HUES6 (cell line): ENCODE data around the gene MED12L.

ENCODE experiments used
- H3K27ac ChIP-seq: 2 replicates; pipeline ENCODE4 v1.7.0; 2013; ENCODE audit warnings: low read depth, mild to moderate bottlenecking, low read length, inconsistent platforms
- H3K27me3 ChIP-seq: 2 replicates; pipeline ENCODE4 v1.6.1; 2013; ENCODE audit warnings: low read length; ENCODE audit not compliant: control insufficient read depth, insufficient read depth
- H3K36me3 ChIP-seq: 2 replicates; pipeline ENCODE4 v1.6.1; 2013; ENCODE audit warnings: low read length; ENCODE audit not compliant: control insufficient read depth, insufficient read depth
- H3K4me1 ChIP-seq: 2 replicates; pipeline ENCODE4 v1.6.1; 2013; ENCODE audit warnings: low read length; ENCODE audit not compliant: control insufficient read depth, insufficient read depth
- H3K4me3 ChIP-seq: 2 replicates; pipeline ENCODE4 v1.5.1; 2013; ENCODE audit warnings: low read depth, low read length
- H3K9ac ChIP-seq: one replicate; pipeline ENCODE4 v1.6.1; 2013; ENCODE audit warnings: mild to moderate bottlenecking, low read length
- H3K9me3 ChIP-seq: 2 replicates; pipeline ENCODE4 v1.6.1; 2013; ENCODE audit warnings: low read depth, low read length; ENCODE audit not compliant: control insufficient read depth, insufficient read depth

The MED12L gene

DNA sequence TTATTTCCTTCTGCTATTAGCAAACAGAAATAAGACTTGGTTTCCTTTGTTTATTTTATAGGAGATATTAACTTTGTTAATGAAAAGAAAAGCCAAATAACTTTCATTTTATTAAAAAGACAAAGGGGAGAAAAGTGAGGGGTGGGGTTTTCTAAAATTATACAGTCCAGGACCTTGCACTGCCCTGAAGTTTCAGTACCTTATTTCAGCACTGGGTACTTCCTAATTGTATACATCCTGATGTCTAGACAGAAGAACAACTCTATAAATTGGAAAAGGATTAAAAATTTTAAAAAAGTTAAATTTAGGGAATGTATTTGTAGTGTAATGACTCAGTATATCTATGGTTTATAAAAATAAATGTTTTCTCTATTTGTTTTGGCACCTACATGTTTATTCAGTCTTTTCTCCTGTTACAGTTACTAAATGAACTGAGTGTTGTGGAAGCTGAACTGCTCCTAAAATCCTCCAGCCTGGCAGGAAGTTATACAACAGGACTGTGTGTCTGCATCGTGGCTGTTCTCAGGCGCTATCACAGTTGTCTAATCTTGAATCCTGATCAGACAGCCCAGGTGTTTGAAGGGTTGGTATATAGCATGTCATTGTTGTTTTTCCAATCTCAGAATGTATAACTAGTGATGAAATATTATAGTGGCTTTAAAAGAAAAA is 271.5 kb downstream of the MED12L start:
- H3K36me3 ChIP-seq: no peaks in the 10 kb centered on the region; the same call in 1 of the 2 replicates
- no peaks in the 10 kb centered on the region for H3K27me3 ChIP-seq
- H3K4me3 ChIP-seq: no peak overlapping the region
- no peak overlapping the region for H3K9ac ChIP-seq
- H3K9me3 ChIP-seq: no peaks in the 10 kb centered on the region
- no peak overlapping the region for H3K27ac ChIP-seq
- H3K4me1 ChIP-seq: peaks cover 4% of the 10 kb centered on the region; the same call in 1 of the 2 replicates

DNA sequence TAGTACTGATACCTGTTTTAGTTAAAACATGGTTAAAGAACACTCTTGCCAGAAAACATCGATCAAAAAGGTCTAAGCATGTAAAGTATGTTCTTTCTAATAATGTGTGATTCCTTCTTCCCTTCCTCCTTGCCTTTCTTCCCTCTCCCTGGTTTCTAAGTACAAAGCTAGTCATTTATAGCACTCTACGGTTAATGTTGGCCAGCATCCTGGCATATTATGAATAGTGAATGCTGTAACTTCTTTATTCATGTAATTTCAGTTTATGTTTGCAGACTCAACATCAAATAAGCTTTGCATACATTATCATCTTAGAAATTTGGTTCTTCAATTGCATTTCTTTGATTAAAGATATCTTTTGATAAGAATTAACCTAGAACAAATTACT is 272.0 kb downstream of the MED12L start:
- H3K9me3 ChIP-seq: no peaks in the 10 kb centered on the region
- no peak overlapping the region for H3K4me3 ChIP-seq
- no peaks in the 10 kb centered on the region; the same call in 1 of the 2 replicates for H3K36me3 ChIP-seq
- H3K27ac ChIP-seq: no peak overlapping the region
- no peaks in the 10 kb centered on the region for H3K27me3 ChIP-seq
- peaks cover 4% of the 10 kb centered on the region; the same call in 1 of the 2 replicates for H3K4me1 ChIP-seq
- no peak overlapping the region for H3K9ac ChIP-seq

DNA sequence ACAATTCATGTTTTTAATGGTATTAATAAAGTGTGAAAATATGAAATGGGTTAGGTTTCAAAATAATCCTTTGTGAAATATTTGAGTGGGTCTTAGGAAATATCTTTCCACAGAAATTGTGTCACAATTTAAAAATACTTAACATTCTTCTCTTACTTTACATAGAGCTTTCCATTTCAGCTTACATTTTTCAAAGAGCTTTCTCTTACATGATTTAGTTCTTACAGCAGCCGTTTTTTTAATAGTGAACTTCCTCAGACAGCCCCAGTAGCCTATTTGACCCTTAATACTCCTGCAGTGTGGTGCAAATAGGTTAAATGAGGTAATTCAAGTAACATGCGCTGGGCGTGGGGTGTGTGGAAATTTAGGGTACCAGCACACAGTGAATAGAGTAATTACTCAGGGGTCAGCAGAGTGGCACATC is 277.3 kb downstream of the MED12L start:
- no peaks in the 10 kb centered on the region for H3K27me3 ChIP-seq
- H3K9me3 ChIP-seq: no peaks in the 10 kb centered on the region
- H3K4me1 ChIP-seq: peaks cover 4% of the 10 kb centered on the region; the same call in 1 of the 2 replicates
- H3K9ac ChIP-seq: no peak overlapping the region
- no peak overlapping the region for H3K4me3 ChIP-seq
- no peaks in the 10 kb centered on the region for H3K36me3 ChIP-seq
- H3K27ac ChIP-seq: no peak overlapping the region

DNA sequence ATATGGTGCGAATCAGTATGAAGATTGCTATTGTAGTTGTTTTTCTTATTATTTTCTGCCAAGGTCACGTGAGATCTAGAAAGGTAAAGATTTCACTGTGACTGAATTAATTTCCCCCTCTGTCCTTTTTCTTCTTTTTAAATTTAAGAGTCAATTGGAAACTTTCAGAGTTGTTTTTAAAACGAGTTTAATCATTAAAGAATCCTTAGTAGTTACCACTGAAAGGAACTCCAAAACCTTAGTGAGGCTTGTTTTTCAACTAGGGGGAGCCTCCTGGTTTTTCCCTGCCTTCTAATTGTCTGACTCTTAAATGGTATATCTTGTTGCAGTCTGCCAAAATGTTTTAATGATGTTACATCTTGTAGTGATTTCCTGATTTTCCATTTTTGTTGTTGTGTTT is 281.5 kb downstream of the MED12L start:
- Histone ChIP-seq H3K36me3 (no peaks in the 10 kb centered on the region; the same call in 1 of the 2 replicates), H3K9ac (no peak overlapping the region), H3K27me3 (no peaks in the 10 kb centered on the region), H3K9me3 (no peaks in the 10 kb centered on the region), H3K4me1 (no peaks in the 10 kb centered on the region; the same call in 1 of the 2 replicates), H3K27ac (no peak overlapping the region), H3K4me3 (no peak overlapping the region)

DNA sequence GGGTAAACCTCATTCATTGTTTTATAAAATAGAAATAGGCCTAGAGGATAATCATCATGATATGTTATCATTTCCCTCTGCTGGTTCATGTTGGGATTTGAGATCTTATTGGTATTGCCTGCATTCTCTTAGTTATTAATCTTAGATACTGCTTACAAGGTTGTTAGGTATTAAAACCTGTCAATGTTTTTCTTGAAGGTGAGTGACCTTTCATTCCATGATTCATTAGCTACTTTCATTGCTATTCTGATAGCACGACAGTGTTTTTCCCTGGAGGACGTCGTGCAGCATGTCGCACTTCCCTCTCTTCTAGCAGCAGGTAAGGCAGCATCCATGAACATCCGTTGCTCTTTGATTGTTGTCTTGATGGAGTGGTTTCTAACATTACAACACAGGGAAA is 282.0 kb downstream of the MED12L start:
- no peaks in the 10 kb centered on the region; the same call in 1 of the 2 replicates for H3K4me1 ChIP-seq
- no peak overlapping the region for H3K27ac ChIP-seq
- H3K27me3 ChIP-seq: no peaks in the 10 kb centered on the region
- H3K9ac ChIP-seq: no peak overlapping the region
- no peaks in the 10 kb centered on the region for H3K9me3 ChIP-seq
- H3K36me3 ChIP-seq: no peaks in the 10 kb centered on the region; the same call in 1 of the 2 replicates
- H3K4me3 ChIP-seq: no peak overlapping the region

DNA sequence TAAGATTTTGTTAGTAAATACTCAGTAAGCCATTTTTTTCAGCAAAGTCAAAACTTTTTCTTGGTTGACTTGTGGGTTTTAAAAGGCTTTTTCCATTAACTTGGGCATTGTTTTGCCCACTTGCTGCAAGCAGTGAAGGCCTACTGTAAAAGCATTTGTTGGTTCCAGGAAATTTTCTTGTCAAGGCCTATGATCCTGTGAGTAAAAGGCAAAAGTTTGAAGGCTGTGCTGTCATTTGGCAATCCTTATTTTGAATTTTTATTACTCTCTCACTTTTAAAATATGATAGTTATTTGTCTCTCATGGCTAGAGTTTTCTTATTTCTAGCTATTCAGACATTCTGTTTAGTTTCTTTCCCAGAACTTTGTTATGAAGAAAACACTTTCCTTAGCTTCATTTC is 286.1 kb downstream of the MED12L start:
- no peak overlapping the region for H3K4me3 ChIP-seq
- no peaks in the 10 kb centered on the region for H3K4me1 ChIP-seq
- no peaks in the 10 kb centered on the region for H3K9me3 ChIP-seq
- H3K9ac ChIP-seq: no peak overlapping the region
- no peaks in the 10 kb centered on the region; the same call in 1 of the 2 replicates for H3K36me3 ChIP-seq
- no peaks in the 10 kb centered on the region for H3K27me3 ChIP-seq
- no peak overlapping the region for H3K27ac ChIP-seq

DNA sequence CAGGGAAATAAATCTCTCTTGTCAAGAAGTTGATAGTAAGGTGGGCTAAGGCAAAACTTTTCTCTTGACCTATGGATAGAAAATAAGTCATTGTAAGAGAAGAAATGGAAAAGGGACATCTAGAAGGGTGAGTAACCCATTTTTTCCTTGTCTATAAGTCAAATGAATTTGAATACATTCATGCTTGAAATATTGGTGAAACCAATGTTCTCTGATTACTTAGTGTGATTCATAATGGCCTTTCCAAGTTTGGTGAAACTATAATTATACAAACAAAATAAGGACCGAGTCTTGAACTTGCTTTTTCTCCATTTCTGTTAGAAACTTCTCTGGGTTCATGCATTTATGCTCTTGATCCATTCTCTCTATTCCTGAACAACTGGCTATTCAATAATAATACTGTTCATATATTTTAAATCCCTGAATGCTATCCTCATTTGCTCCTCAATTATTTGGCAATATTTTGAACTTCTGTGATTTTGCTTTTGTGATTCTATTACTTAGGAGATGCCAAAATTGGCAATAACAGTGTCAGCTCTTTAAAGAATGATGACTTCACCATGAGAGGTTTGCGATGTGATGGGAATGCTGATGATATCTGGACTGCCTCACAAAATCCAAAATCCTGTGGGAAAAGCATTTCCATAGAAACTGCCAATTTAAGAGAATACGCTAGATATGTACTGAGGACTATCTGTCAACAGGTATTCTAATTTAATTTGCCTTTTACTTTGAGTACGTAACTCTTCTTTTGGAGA is 286.8 kb downstream of the MED12L start:
- H3K27ac ChIP-seq: no peak overlapping the region
- no peaks in the 10 kb centered on the region for H3K9me3 ChIP-seq
- H3K9ac ChIP-seq: no peak overlapping the region
- no peak overlapping the region for H3K4me3 ChIP-seq
- H3K27me3 ChIP-seq: no peaks in the 10 kb centered on the region
- H3K36me3 ChIP-seq: no peaks in the 10 kb centered on the region; the same call in 1 of the 2 replicates
- no peaks in the 10 kb centered on the region for H3K4me1 ChIP-seq

DNA sequence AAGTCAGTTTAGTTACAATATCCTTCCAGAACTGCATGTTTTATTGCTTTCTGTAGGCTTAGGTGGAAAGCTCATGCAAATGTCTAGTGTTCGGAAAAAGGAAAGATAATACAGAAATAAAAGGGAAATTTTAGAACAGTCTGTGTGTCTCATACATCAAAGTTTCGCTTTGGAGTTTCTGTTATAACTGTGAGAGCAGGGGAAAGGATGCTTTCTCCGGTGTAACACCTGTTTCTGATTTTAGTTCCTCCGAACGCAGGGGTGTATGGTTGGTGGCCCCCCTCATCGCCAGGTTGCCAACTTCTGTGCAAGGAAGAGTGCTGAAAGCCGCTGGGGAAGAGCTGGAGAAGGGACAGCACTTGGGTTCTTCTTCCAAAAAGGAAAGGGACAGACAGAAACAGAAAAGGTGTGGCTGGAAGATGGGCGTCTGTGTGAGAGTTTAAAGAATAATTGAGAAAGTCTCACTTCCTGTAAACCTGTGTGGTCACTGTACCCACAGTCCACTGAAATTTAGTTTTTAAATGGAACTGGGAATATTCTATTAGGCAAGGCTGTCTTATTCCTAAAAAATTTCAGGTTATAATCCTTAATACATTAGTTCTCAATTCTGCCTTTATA is 292.4 kb downstream of the MED12L start:
- no peak overlapping the region for H3K4me3 ChIP-seq
- H3K36me3 ChIP-seq: peaks cover 3% of the 10 kb centered on the region; the same call in 1 of the 2 replicates
- H3K27me3 ChIP-seq: no peaks in the 10 kb centered on the region
- no peak overlapping the region for H3K27ac ChIP-seq
- no peaks in the 10 kb centered on the region for H3K4me1 ChIP-seq
- no peak overlapping the region for H3K9ac ChIP-seq
- no peaks in the 10 kb centered on the region for H3K9me3 ChIP-seq

DNA sequence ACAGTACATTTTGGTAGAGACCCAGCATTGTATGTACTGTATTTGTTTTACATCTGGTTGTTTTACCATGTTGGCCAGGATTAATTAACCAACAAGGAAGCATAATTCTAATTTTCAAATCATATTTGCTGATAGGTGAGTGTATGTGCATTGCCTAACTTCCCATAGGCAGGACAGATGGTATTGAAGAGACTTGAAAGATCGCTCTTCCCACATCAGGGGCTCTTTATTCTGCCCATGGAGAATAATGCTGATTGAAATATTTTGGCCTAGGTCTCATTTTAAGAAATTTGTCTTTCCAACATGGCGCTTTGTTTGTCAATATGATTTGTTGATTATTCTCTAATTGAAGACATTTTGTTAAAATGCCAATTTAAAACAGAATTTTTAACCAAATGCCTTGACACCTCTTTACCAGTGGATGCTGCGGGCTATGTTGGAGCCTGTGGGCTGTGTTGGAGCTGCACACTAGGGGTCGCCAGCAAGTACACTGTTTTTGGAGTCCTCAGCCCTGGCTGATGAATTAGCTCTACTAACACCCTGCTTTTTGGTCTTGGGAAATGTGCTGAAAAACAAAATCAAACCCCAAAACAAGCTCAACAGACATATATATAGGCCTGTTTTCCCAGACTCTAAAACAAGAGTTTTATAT is 293.7 kb downstream of the MED12L start:
- Histone ChIP-seq H3K4me3 (no peak overlapping the region), H3K27me3 (no peaks in the 10 kb centered on the region), H3K9me3 (no peaks in the 10 kb centered on the region), H3K36me3 (peaks cover 3% of the 10 kb centered on the region; the same call in 1 of the 2 replicates), H3K9ac (no peak overlapping the region), H3K27ac (no peak overlapping the region), H3K4me1 (no peaks in the 10 kb centered on the region)

DNA sequence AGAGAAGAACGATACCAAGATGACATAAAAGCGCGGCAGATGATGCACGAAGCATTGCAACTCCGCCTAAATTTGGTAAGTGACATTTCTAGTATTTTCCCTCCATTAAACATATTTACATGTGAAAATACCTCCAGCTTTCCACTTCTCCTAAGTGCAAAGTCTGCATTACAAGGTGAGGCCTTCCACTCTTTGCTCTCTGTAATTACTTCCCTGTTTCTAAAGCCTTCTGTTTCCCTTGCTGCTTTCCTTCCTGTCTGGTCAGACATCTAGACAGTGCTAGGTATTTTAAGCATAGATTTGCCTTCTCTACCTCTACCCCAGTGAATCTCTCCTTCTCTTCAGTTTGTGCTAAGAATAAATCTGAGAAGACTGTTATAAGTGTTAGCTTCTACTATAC is 297.2 kb downstream of the MED12L start:
- Histone ChIP-seq H3K9me3 (no peaks in the 10 kb centered on the region), H3K9ac (no peak overlapping the region), H3K4me3 (no peak overlapping the region), H3K27me3 (no peaks in the 10 kb centered on the region), H3K27ac (no peak overlapping the region), H3K36me3 (peaks cover 3% of the 10 kb centered on the region; the same call in 1 of the 2 replicates), H3K4me1 (no peaks in the 10 kb centered on the region)
